B cell (primary cell): Measurements from ENCODE around the gene PSME3IP1. TPM values are rescaled to one million over a fixed set of nuclear protein-coding genes. Genes with fewer than 3 reads are reported as not detected.

ENCODE experiments used
- ATAC-seq: fragments of 200-7000 bp; cut with Tn5 transposase; one replicate; pipeline ENCODE4 v1.10.0; 2021; ENCODE audit warnings: low read depth, mild to moderate bottlenecking, moderate number of reproducible peaks, moderate library complexity
- CTCF ChIA-PET: fragments of 350-600 bp; sonication (Branson Sonifier 250); formaldehyde crosslinking; loops from one replicate; lab custom pipeline; 2021; ENCODE audit warnings: antibody characterized with exemption, inconsistent platforms; lab: Charles Lee
- POLR2A ChIA-PET: fragments of 350-600 bp; sonication (Branson Sonifier 250); formaldehyde crosslinking; loops from one replicate; lab custom pipeline; 2021; ENCODE audit warnings: antibody characterized with exemption; lab: Charles Lee
- DNase-seq: peaks from one replicate; pipeline ENCODE4 v3.0.0; 2013
- H2AFZ ChIP-seq: 2 replicates; pipeline ENCODE4 v1.6.1; 2012; ENCODE audit warnings: mild to moderate bottlenecking, low read depth, low read length; ENCODE audit not compliant: insufficient read depth, poor library complexity, severe bottlenecking
- H3K27ac ChIP-seq, 2 donors: 1 replicate in 1 of 2; 2 replicates in 1 of 2; pipeline ENCODE4 v1.5.1; 2012 to 2013; ENCODE audit warnings: low read length in 2 of 2, mild to moderate bottlenecking in 2 of 2, moderate library complexity in 1 of 2
- H3K27me3 ChIP-seq, 4 experiments: fragments of 200-600 bp in 1 of 4; sonication (generic) in 1 of 4; replicated peaks in 1 of 4; 1 replicate in 2 of 4; 2 replicates in 2 of 4; pipeline versions ENCODE4 v1.6.1 to v1.7.0; 2013 to 2016; ENCODE audit warnings: low read length in 3 of 4, mild to moderate bottlenecking in 2 of 4, mixed read lengths in 1 of 4, moderate library complexity in 1 of 4; ENCODE audit not compliant: insufficient read depth in 4 of 4, control insufficient read depth in 3 of 4; ENCODE audit errors: control extremely low read depth in 1 of 4
- H3K36me3 ChIP-seq, 2 experiments: replicated peaks in 1 of 2; 1 replicate in 1 of 2; 2 replicates in 1 of 2; pipeline versions ENCODE4 v1.6.1 to v1.7.1; 2013; ENCODE audit warnings: low read length in 1 of 2; ENCODE audit not compliant: insufficient read depth in 2 of 2, control insufficient read depth in 1 of 2; ENCODE audit errors: control extremely low read depth in 1 of 2, extremely low read depth in 1 of 2
- H3K4me1 ChIP-seq, 2 donors: fragments of 200-600 bp in 1 of 2; sonication (generic) in 1 of 2; 1 replicate in 1 of 2; 2 replicates in 1 of 2; pipeline versions ENCODE4 v1.5.1 to v1.6.1; 2013 to 2017; ENCODE audit warnings: low read length in 2 of 2; ENCODE audit not compliant: control insufficient read depth in 2 of 2, insufficient read depth in 2 of 2
- H3K4me2 ChIP-seq: replicated peaks from 2 replicates; pipeline ENCODE3; 2012; ENCODE audit warnings: mild to moderate bottlenecking, low read depth, low read length; ENCODE audit not compliant: poor library complexity, severe bottlenecking
- H3K4me3 ChIP-seq, 5 experiments: fragments of 200-600 bp in 1 of 5; sonication (generic) in 1 of 5; 1 replicate in 3 of 5; 2 replicates in 2 of 5; pipeline versions ENCODE4 v1.5.1 to v1.7.0; 2011 to 2016; ENCODE audit warnings: low read length in 4 of 5, mild to moderate bottlenecking in 4 of 5, low read depth in 2 of 5, control low read depth in 1 of 5, moderate library complexity in 1 of 5; ENCODE audit not compliant: insufficient read depth in 1 of 5; ENCODE audit errors: control extremely low read depth in 1 of 5, extremely low read depth in 1 of 5
- H3K79me2 ChIP-seq: fragments of 200-600 bp; sonication (generic); one replicate; pipeline ENCODE4 v1.6.0; 2016; ENCODE audit warnings: low read length; ENCODE audit not compliant: control insufficient read depth, insufficient read depth
- H3K9ac ChIP-seq: fragments of 200-600 bp; sonication (generic); 2 replicates; pipeline ENCODE4 v1.6.1; 2017; ENCODE audit warnings: mild to moderate bottlenecking, low read length, moderate library complexity
- H3K9me3 ChIP-seq, 3 donors: one replicate each; pipeline versions ENCODE4 v1.6.1 to v1.7.1; 2013; ENCODE audit warnings: low read length in 2 of 3; ENCODE audit not compliant: control insufficient read depth in 2 of 3, insufficient read depth in 1 of 3; ENCODE audit errors: control extremely low read depth in 1 of 3
- H4K20me1 ChIP-seq: 2 replicates; pipeline ENCODE4 v1.6.0; 2012; ENCODE audit warnings: mild to moderate bottlenecking, low read length; ENCODE audit not compliant: insufficient read depth, control insufficient read depth, poor library complexity, severe bottlenecking
- H3K27ac Mint-ChIP-seq: one replicate; pipeline ENCODE4 v1.8.0; 2021; ENCODE audit warnings: mixed read lengths
- H3K27me3 Mint-ChIP-seq: one replicate; pipeline ENCODE4 v1.8.0; 2021; ENCODE audit warnings: mixed read lengths
- H3K4me1 Mint-ChIP-seq: one replicate; pipeline ENCODE4 v1.8.0; 2021; ENCODE audit warnings: mixed read lengths
- H3K4me3 Mint-ChIP-seq: one replicate; pipeline ENCODE4 v1.8.0; 2021; ENCODE audit warnings: mixed read lengths
- H3K9me3 Mint-ChIP-seq: one replicate; pipeline ENCODE4 v1.8.0; 2022; ENCODE audit warnings: mixed read lengths; ENCODE audit not compliant: insufficient read depth
- CTCF ChIP-seq: fragments of 200-600 bp; IDR thresholded peaks from one replicate; pipeline ENCODE4 v1.8.0; 2022; ENCODE audit warnings: antibody characterized with exemption, mild to moderate bottlenecking
- EZH2 ChIP-seq: IDR thresholded peaks from 2 replicates; pipeline ENCODE4 v1.6.1; 2012; ENCODE audit warnings: borderline replicate concordance, low read depth, mild to moderate bottlenecking, moderate library complexity, low read length; ENCODE audit not compliant: insufficient read depth, poor library complexity, severe bottlenecking
- WGBS: methylation state at CpG from one replicate; pipeline ENCODE4 v1.1.5; 2013; ENCODE audit warnings: missing lambda C conversion rate; ENCODE audit not compliant: insufficient coverage; 5-methylcytosine and 5-hydroxymethylcytosine counted together
- intact Hi-C: fragments of 100-400 bp; cut with micrococcal nuclease; formaldehyde crosslinking; loops from one replicate; pipeline ENCODE4 v1.10.0; 2022
- polyA plus RNA-seq: library from polyadenylated mRNA; depleted of rRNA; stranded (reverse); fragments of >200 nt; gene quantifications from 2 replicates; pipeline ENCODE4 v1.2.3, GENCODE V29; 2012
- total RNA-seq, 2 donors: library from RNA; stranded (reverse); fragments of 120-200 nt in 1 of 2; gene quantifications; 1 replicate in 1 of 2; 2 replicates in 1 of 2; pipeline versions ENCODE4 v1.2.3 to v1.2.4, GENCODE V29; 2013 to 2022

PSME3IP1 gene
- total and polyA plus RNA-seq, 2 donors (not counting 1 experiment from before 2014, with no cell fraction given) = 125 to 166 TPM

GRCh38 chr16:57127836-57128235, 58.0 kb downstream of the PSME3IP1 start:
- Histone ChIP-seq H3K27ac (no peak overlapping the region), H4K20me1 (no peaks in the 10 kb centered on the region), H3K79me2 (no peaks in the 10 kb centered on the region), H3K36me3 (no peaks in the 10 kb centered on the region), H3K9me3 (peaks cover 0 to 4% (median 0%) of the 10 kb centered on the region in 3 donors), H2AFZ (no peak overlapping the region), H3K27me3 (no peaks in the 10 kb centered on the region), H3K4me2 (no peak overlapping the region), H3K4me3 (no peak overlapping the region), H3K4me1 (peaks cover 4 to 20% of the 10 kb centered on the region in 2 donors), H3K9ac (no peak overlapping the region)
- H3K27me3 Mint-ChIP-seq = no peaks in the 10 kb centered on the region
- TF ChIP-seq CTCF = no peak
- no peak for TF ChIP-seq EZH2
- no peak overlapping the region for H3K27ac Mint-ChIP-seq
- H3K4me3 Mint-ChIP-seq = no peak overlapping the region
- CTCF ChIA-PET = interaction anchor here (0.5 kb wide), 1 partner anchor 13 kb away, joined by 3 read pairs; no protein-coding TSS in a partner anchor
- H3K4me1 Mint-ChIP-seq = peaks cover 17% of the 10 kb centered on the region
- DNase-seq = no peak
- H3K9me3 Mint-ChIP-seq = no peaks in the 10 kb centered on the region
- 96% methylated on average over 5 of the region's 7 CpGs for WGBS
- intact Hi-C loops = no loop called here
- ATAC-seq = no peak
- POLR2A ChIA-PET = no interaction called here

GRCh38 chr16:57127037-57127763, 58.6 kb downstream of the PSME3IP1 start:
- H3K4me2 ChIP-seq = no peak overlapping the region
- H3K9me3 ChIP-seq = peaks cover 0 to 4% (median 0%) of the 10 kb centered on the region in 3 donors
- no peaks in the 10 kb centered on the region for H3K9me3 Mint-ChIP-seq
- no peak overlapping the region for H3K9ac ChIP-seq
- H3K27me3 ChIP-seq = no peaks in the 10 kb centered on the region
- ChIA-PET CTCF (interaction anchor here (0.5 kb wide), 1 partner anchor 13 kb away, joined by 3 read pairs; no protein-coding TSS in a partner anchor), POLR2A (no interaction called here)
- peaks cover 4 to 20% of the 10 kb centered on the region in 2 donors for H3K4me1 ChIP-seq
- no peak for DNase-seq
- peaks cover 17% of the 10 kb centered on the region for H3K4me1 Mint-ChIP-seq
- 84% methylated on average over 5 of the region's 5 CpGs for WGBS
- ATAC-seq = no peak
- H4K20me1 ChIP-seq = no peaks in the 10 kb centered on the region
- H3K79me2 ChIP-seq = no peaks in the 10 kb centered on the region
- no peaks in the 10 kb centered on the region for H3K27me3 Mint-ChIP-seq
- no peak overlapping the region for H3K4me3 ChIP-seq
- H3K27ac ChIP-seq = no peak overlapping the region
- intact Hi-C loops = no loop called here
- TF ChIP-seq CTCF (no peak), EZH2 (no peak)
- H3K36me3 ChIP-seq = no peaks in the 10 kb centered on the region
- H2AFZ ChIP-seq = no peak overlapping the region
- no peak overlapping the region for H3K4me3 Mint-ChIP-seq
- H3K27ac Mint-ChIP-seq = no peak overlapping the region
